HCT116 (cell line): Measurements from ENCODE around the gene GPRC5A. TPM values are rescaled to one million over a fixed set of nuclear protein-coding genes. Genes with fewer than 3 reads are reported as not detected.

Source experiments
- ATAC-seq: fragments of 200-7000 bp; cut with Tn5 transposase; 2 replicates; pipeline ENCODE4 v1.9.1; 2020; ENCODE audit warnings: mild to moderate bottlenecking, moderate library complexity
- BruUV-seq: library from RNA; stranded (reverse); fragments of 400-500 nt; replicated peaks from 2 replicates; lab custom pipeline; 2021; lab: Mats Ljungman, UMichigan
- CTCF ChIA-PET: fragments of 300-600 bp; sonication (Branson Sonifier 250); formaldehyde crosslinking; loops from one replicate; lab custom pipeline; 2021; ENCODE audit warnings: antibody characterized with exemption; lab: Charles Lee
- POLR2A ChIA-PET: fragments of 300-600, 350-600 bp; sonication (Branson Sonifier 250); formaldehyde crosslinking; loops from one replicate; lab custom pipeline; 2021; ENCODE audit warnings: antibody characterized with exemption; lab: Charles Lee
- RAD21 ChIA-PET, 2 experiments: fragments of 300-600 bp; sonication (Branson Sonifier 250); formaldehyde crosslinking; loops; one replicate each; lab custom pipeline; 2023; ENCODE audit warnings: low total read pairs in 2 of 2; ENCODE audit not compliant: uncharacterized antibody in 2 of 2, unreplicated experiment in 2 of 2, low non-redundant PET in 1 of 2; lab: Charles Lee
- DNase-seq: peaks from one replicate; pipeline ENCODE4 v3.0.0-alpha.2; 2010; ENCODE audit warnings: low read depth, low spot score
- H2AFZ ChIP-seq: fragments of 200-600 bp; shearing (Covaris generic), sonication (generic); 2 replicates; pipeline ENCODE4 v1.6.1; 2017; ENCODE audit warnings: low read depth, mixed run types, mixed read lengths, antibody characterized with exemption, low read length; ENCODE audit not compliant: poor library complexity, severe bottlenecking
- H3K27ac ChIP-seq: 2 replicates; pipeline ENCODE4 v1.5.1; 2012; ENCODE audit warnings: low read depth, low read length
- H3K27me3 ChIP-seq: fragments of 200-600 bp; sonication (generic); 2 replicates; pipeline ENCODE4 v1.6.1; 2016; ENCODE audit warnings: mixed run types, low read length, mixed read lengths; ENCODE audit not compliant: insufficient read depth
- H3K36me3 ChIP-seq, 2 experiments: fragments of 200-500 bp in 1 of 2; fragments of 200-600 bp in 1 of 2; sonication (Bioruptor generic) in 1 of 2; sonication (generic) in 1 of 2; 2 replicates each; pipeline versions ENCODE4 v1.5.1 to v1.6.1; 2014 to 2016; ENCODE audit warnings: low read length in 2 of 2, inconsistent platforms in 1 of 2, mixed read lengths in 1 of 2, mixed run types in 1 of 2; ENCODE audit not compliant: insufficient read depth in 2 of 2, control insufficient read depth in 1 of 2
- H3K4me1 ChIP-seq, 2 experiments: fragments of 200-600 bp in 1 of 2; sonication (generic) in 1 of 2; 2 replicates each; pipeline versions ENCODE4 v1.5.1 to v1.6.1; 2012 to 2017; ENCODE audit warnings: low read length in 2 of 2, inconsistent platforms in 1 of 2, mild to moderate bottlenecking in 1 of 2, mixed read lengths in 1 of 2, mixed run types in 1 of 2, moderate library complexity in 1 of 2; ENCODE audit not compliant: insufficient read depth in 2 of 2, control insufficient read depth in 1 of 2
- H3K4me2 ChIP-seq: fragments of 200-600 bp; sonication (generic); 2 replicates; pipeline ENCODE4 v1.6.1; 2017; ENCODE audit warnings: mixed run types, low read length, mixed read lengths
- H3K4me3 ChIP-seq, 2 experiments: fragments of 200-600 bp in 1 of 2; sonication (generic) in 1 of 2; replicated peaks in 1 of 2; 2 replicates each; pipeline ENCODE4 v1.5.1; 2011 to 2016; ENCODE audit warnings: low read length in 2 of 2, control low read depth in 1 of 2, low read depth in 1 of 2, mild to moderate bottlenecking in 1 of 2, mixed read lengths in 1 of 2, mixed run types in 1 of 2
- H3K79me2 ChIP-seq: fragments of 200-600 bp; sonication (generic); 2 replicates; pipeline ENCODE4 v1.6.1; 2017; ENCODE audit warnings: mild to moderate bottlenecking, mixed run types, low read length, moderate library complexity, mixed read lengths; ENCODE audit not compliant: insufficient read depth
- H3K9ac ChIP-seq: fragments of 200-600 bp; sonication (generic); 2 replicates; pipeline ENCODE4 v1.6.1; 2016; ENCODE audit warnings: low read length, mixed read lengths
- H3K9me2 ChIP-seq: fragments of 200-600 bp; sonication (generic), shearing (Covaris generic); 2 replicates; pipeline ENCODE4 v1.6.1; 2017; ENCODE audit warnings: mixed run types, mild to moderate bottlenecking, moderate library complexity; ENCODE audit not compliant: insufficient read depth
- H3K9me3 ChIP-seq, 2 experiments: fragments of 200-500 bp in 1 of 2; fragments of 200-600 bp in 1 of 2; sonication (Bioruptor generic) in 1 of 2; sonication (generic) in 1 of 2; 2 replicates each; pipeline ENCODE4 v1.6.1; 2014 to 2017; ENCODE audit warnings: low read length in 2 of 2, mixed read lengths in 2 of 2, inconsistent platforms in 1 of 2, low read depth in 1 of 2, mild to moderate bottlenecking in 1 of 2, mixed run types in 1 of 2, moderate library complexity in 1 of 2; ENCODE audit not compliant: control insufficient read depth in 1 of 2, insufficient read depth in 1 of 2
- H4K20me1 ChIP-seq: fragments of 200-600 bp; sonication (generic), shearing (Covaris generic); 2 replicates; pipeline ENCODE4 v1.6.1; 2017; ENCODE audit warnings: mixed run types, mild to moderate bottlenecking, moderate library complexity; ENCODE audit not compliant: insufficient read depth
- CBX3 ChIP-seq: IDR thresholded peaks from 2 replicates; pipeline ENCODE4 v1.6.1; 2012; ENCODE audit warnings: low read depth
- FOSL1 ChIP-seq: IDR thresholded peaks from 2 replicates; pipeline ENCODE4 v1.6.1; 2012; ENCODE audit warnings: low read depth
- JUND ChIP-seq: IDR thresholded peaks from 2 replicates; pipeline ENCODE4 v1.6.1; 2012
- POLR2A ChIP-seq: IDR thresholded peaks from 2 replicates; pipeline ENCODE4 v1.7.0; 2011; ENCODE audit warnings: borderline replicate concordance; ENCODE audit not compliant: insufficient read depth, insufficient read length; ENCODE audit errors: extremely low read depth
- RAD21 ChIP-seq: IDR thresholded peaks from 2 replicates; pipeline ENCODE4 v1.6.1; 2012; ENCODE audit warnings: low read depth, mild to moderate bottlenecking
- ZBTB33 ChIP-seq: IDR thresholded peaks from 2 replicates; pipeline ENCODE4 v1.6.1; 2011; ENCODE audit warnings: mild to moderate bottlenecking, low read length, moderate library complexity; ENCODE audit not compliant: insufficient replicate concordance; ENCODE audit errors: extremely low read depth
- ZFX ChIP-seq: fragments of 450-650 bp; IDR thresholded peaks from 2 replicates; pipeline ENCODE4 v1.6.1; 2017
- intact Hi-C: fragments of 100-400 bp; cut with micrococcal nuclease; formaldehyde crosslinking; loops from 2 replicates; pipeline ENCODE4 v1.10.0; 2022
- total RNA-seq: library from RNA; stranded (reverse); gene quantifications from one replicate; pipeline ENCODE4 v1.2.1, GENCODE V29; 2021; ENCODE audit not compliant: unreplicated experiment

GPRC5A gene
- total RNA-seq, 1 experiment from 2014 or later = 305 TPM

GRCh38 chr12:12853435-12853834 lies 37.9 kb upstream of the GPRC5A start:
- CTCF ChIA-PET = no interaction called here

GRCh38 chr12:12859690-12860089 lies 31.7 kb upstream of the GPRC5A start:
- Histone ChIP-seq H3K36me3 (peaks cover 0 to 4% of the 10 kb centered on the region in 2 experiments; a peak in 1 of 4 replicates), H3K9ac (no peak overlapping the region), H3K4me2 (peak overlapping the region; percentile 28; the same call in 1 of the 2 replicates), H3K27me3 (no peaks in the 10 kb centered on the region), H3K4me3 (no peak overlapping the region), H3K4me1 (peaks cover 10 to 24% of the 10 kb centered on the region in 2 experiments), H3K9me2 (no peaks in the 10 kb centered on the region), H3K79me2 (no peaks in the 10 kb centered on the region), H2AFZ (no peak overlapping the region), H3K9me3 (no peaks in the 10 kb centered on the region), H3K27ac (peak overlapping the region; percentile 18; the same call in 1 of the 2 replicates), H4K20me1 (no peaks in the 10 kb centered on the region)
- ChIA-PET CTCF (no interaction called here), POLR2A (no interaction called here), RAD21 (interaction anchor here in 1 of 2 experiments (0.7 kb wide), 1 partner anchor 23 kb away, joined by 3 read pairs; no protein-coding TSS in a partner anchor)
- BruUV-seq = no TSS peak
- intact Hi-C loops = no loop called here
- DNase-seq (no peak), ATAC-seq (peak; percentile 87)
- TF ChIP-seq ZBTB33 (no peak), FOSL1 (peak; percentile 58; the same call in 1 of the 2 replicates), JUND (peak; percentile 21; the same call in 1 of the 2 replicates)

More at GRCh38 chr12:12853435-12853834, 37.9 kb upstream of the GPRC5A start:
- ChIA-PET RAD21 (no interaction called here), POLR2A (interaction anchor here (0.9 kb wide), 1 partner anchor 12 kb away, joined by 3 read pairs; no protein-coding TSS in a partner anchor)
- no peak overlapping the region for H3K4me2 ChIP-seq
- peaks cover 0 to 14% of the 10 kb centered on the region in 2 experiments; a peak in 1 of 4 replicates for H3K36me3 ChIP-seq
- no peak overlapping the region for H3K9ac ChIP-seq
- peaks cover 3 to 13% of the 10 kb centered on the region in 2 experiments; a peak in 3 of 4 replicates for H3K4me1 ChIP-seq
- H3K27ac ChIP-seq = no peak overlapping the region
- H3K79me2 ChIP-seq = no peaks in the 10 kb centered on the region
- no peaks in the 10 kb centered on the region for H3K27me3 ChIP-seq
- no TSS peak for BruUV-seq
- no peak overlapping the region for H3K4me3 ChIP-seq
- no peaks in the 10 kb centered on the region for H4K20me1 ChIP-seq
- H3K9me2 ChIP-seq = no peaks in the 10 kb centered on the region
- TF ChIP-seq RAD21 (no peak), POLR2A (no peak), ZFX (no peak), CBX3 (no peak)
- intact Hi-C loops = no loop called here
- DNase-seq (no peak), ATAC-seq (no peak)
- H3K9me3 ChIP-seq = no peaks in the 10 kb centered on the region
- H2AFZ ChIP-seq = no peak overlapping the region
